T-cell (primary cell): ENCODE results near the gene TMEM235. TPM values are rescaled to one million over a fixed set of nuclear protein-coding genes. Genes with fewer than 3 reads are reported as not detected.

Experiments
- ATAC-seq, 4 experiments: fragments of 200-7000 bp in 3 of 4; fragments of 150-1000 bp in 1 of 4; cut with Tn5 transposase; replicated peaks in 1 of 4; 1 replicate in 3 of 4; 2 replicates in 1 of 4; pipeline ENCODE4 v1.10.0; 2021; ENCODE audit warnings: moderate library complexity in 3 of 4, mild to moderate bottlenecking in 2 of 4, moderate number of reproducible peaks in 1 of 4
- CTCF ChIA-PET, 2 donors: fragments of 300-600 bp; sonication (Branson Sonifier 250); formaldehyde crosslinking; loops; one replicate each; lab custom pipeline; 2022; ENCODE audit warnings: antibody characterized with exemption in 2 of 2; lab: Charles Lee
- POLR2A ChIA-PET, 2 donors: fragments of 300-600 bp; sonication (Branson Sonifier 250); formaldehyde crosslinking; loops; one replicate each; lab custom pipeline; 2022; ENCODE audit warnings: antibody characterized with exemption in 2 of 2; lab: Charles Lee
- DNase-seq, 35 experiments: peaks; one replicate each; pipeline versions ENCODE4 v3.0.0 to v3.0.0-alpha.2; 2013 to 2023
- H3K27ac ChIP-seq: one replicate; pipeline ENCODE4 v1.5.1; 2013; ENCODE audit warnings: low read length
- H3K27me3 ChIP-seq, 2 experiments: replicated peaks in 1 of 2; 1 replicate in 1 of 2; 2 replicates in 1 of 2; pipeline versions ENCODE4 v1.6.1 to v1.7.0; 2013; ENCODE audit warnings: low read length in 1 of 2, mixed read lengths in 1 of 2; ENCODE audit not compliant: control insufficient read depth in 2 of 2, insufficient read depth in 2 of 2; ENCODE audit errors: extremely low read depth in 1 of 2
- H3K36me3 ChIP-seq, 2 donors: 1 replicate in 1 of 2; 2 replicates in 1 of 2; pipeline versions ENCODE4 v1.6.1 to v1.7.0; 2013; ENCODE audit warnings: low read length in 1 of 2; ENCODE audit not compliant: control insufficient read depth in 2 of 2, insufficient read depth in 1 of 2; ENCODE audit errors: extremely low read depth in 1 of 2
- H3K4me1 ChIP-seq, 2 experiments: 1 replicate in 1 of 2; 2 replicates in 1 of 2; pipeline versions ENCODE4 v1.6.1 to v1.7.0; 2013; ENCODE audit warnings: low read length in 2 of 2, mixed read lengths in 1 of 2; ENCODE audit not compliant: insufficient read depth in 2 of 2, control insufficient read depth in 1 of 2; ENCODE audit errors: extremely low read depth in 1 of 2
- H3K4me3 ChIP-seq, 2 donors: 1 replicate in 1 of 2; 2 replicates in 1 of 2; pipeline versions ENCODE4 v1.5.1 to v1.7.0; 2013; ENCODE audit warnings: mild to moderate bottlenecking in 2 of 2, low read length in 1 of 2, moderate library complexity in 1 of 2; ENCODE audit not compliant: control insufficient read depth in 1 of 2; ENCODE audit errors: extremely low read depth in 1 of 2
- H3K9me3 ChIP-seq: 2 replicates; pipeline ENCODE4 v1.7.0; 2013
- H3K27ac Mint-ChIP-seq, 2 donors: one replicate each; pipeline ENCODE4 v1.8.0; 2020 to 2021; ENCODE audit warnings: mild to moderate bottlenecking in 2 of 2, mixed read lengths in 2 of 2
- H3K27me3 Mint-ChIP-seq, 2 donors: one replicate each; pipeline ENCODE4 v1.8.0; 2021 to 2022; ENCODE audit warnings: mixed read lengths in 2 of 2
- H3K36me3 Mint-ChIP-seq: one replicate; pipeline ENCODE4 v1.8.0; 2021; ENCODE audit warnings: mixed read lengths
- H3K4me1 Mint-ChIP-seq, 3 donors: one replicate each; pipeline ENCODE4 v1.8.0; 2020 to 2022; ENCODE audit warnings: mixed read lengths in 3 of 3, mild to moderate bottlenecking in 1 of 3
- H3K4me3 Mint-ChIP-seq, 3 donors: one replicate each; pipeline ENCODE4 v1.8.0; 2020 to 2022; ENCODE audit warnings: mild to moderate bottlenecking in 3 of 3, mixed read lengths in 3 of 3, moderate library complexity in 3 of 3
- H3K9me3 Mint-ChIP-seq, 3 donors: one replicate each; pipeline ENCODE4 v1.8.0; 2020 to 2022; ENCODE audit warnings: mixed read lengths in 3 of 3
- WGBS: methylation state at CpG from one replicate; pipeline ENCODE4 v1.1.5; 2013; ENCODE audit warnings: missing lambda C conversion rate; ENCODE audit not compliant: insufficient coverage; 5-methylcytosine and 5-hydroxymethylcytosine counted together
- total RNA-seq, 35 experiments: library from RNA in 6 of 35; stranded (reverse) in 6 of 35; fragments of 120-200 nt in 1 of 35; gene quantifications; one replicate each; pipeline versions ENCODE4 v1.2.1 to v1.2.4 and lab custom pipeline; 2013 to 2026

The TMEM235 gene
- total RNA-seq, 5 donors from 2014 or later (not counting 1 experiment from before 2014, with no cell fraction given), result not detected

DNA sequence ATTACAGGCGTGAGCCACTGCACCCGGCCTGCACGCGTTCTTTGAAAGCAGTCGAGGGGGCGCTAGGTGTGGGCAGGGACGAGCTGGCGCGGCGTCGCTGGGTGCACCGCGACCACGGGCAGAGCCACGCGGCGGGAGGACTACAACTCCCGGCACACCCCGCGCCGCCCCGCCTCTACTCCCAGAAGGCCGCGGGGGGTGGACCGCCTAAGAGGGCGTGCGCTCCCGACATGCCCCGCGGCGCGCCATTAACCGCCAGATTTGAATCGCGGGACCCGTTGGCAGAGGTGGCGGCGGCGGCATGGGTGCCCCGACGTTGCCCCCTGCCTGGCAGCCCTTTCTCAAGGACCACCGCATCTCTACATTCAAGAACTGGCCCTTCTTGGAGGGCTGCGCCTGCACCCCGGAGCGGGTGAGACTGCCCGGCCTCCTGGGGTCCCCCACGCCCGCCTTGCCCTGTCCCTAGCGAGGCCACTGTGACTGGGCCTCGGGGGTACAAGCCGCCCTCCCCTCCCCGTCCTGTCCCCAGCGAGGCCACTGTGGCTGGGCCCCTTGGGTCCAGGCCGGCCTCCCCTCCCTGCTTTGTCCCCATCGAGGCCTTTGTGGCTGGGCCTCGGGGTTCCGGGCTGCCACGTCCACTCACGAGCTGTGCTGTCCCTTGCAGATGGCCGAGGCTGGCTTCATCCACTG is 17.3 kb upstream of the TMEM235 start, which contains the start of gene BIRC5:
Gene BIRC5, plus strand, starts transcription at position 238 of the 690 bp plus-strand sequence. Its CDS starts 64 bp downstream, at position 302.
- ChIA-PET POLR2A (interaction anchor here in 1 of 2 donors (0.7 kb wide), 1 partner anchor 342 kb away, joined by 3 read pairs; no protein-coding TSS in a partner anchor), CTCF (interaction anchor here in 1 of 2 donors (0.5 to 0.6 kb wide), 3 partner anchors 148 to 200 kb away, joined by 3 to 4 read pairs (median 4); no protein-coding TSS in a partner anchor)
- peak; percentile 100 for ATAC-seq
- peaks cover 0 to 5% of the 10 kb centered on the region in 2 experiments for H3K27me3 ChIP-seq
- WGBS, result 1% methylated on average over 60 of the region's 60 CpGs
- peak; percentile 69 to 92 (median 84) for DNase-seq
- H3K4me1 ChIP-seq, result peaks cover 3 to 12% of the 10 kb centered on the region in 2 experiments
- no peaks in the 10 kb centered on the region for H3K9me3 Mint-ChIP-seq
- H3K27me3 Mint-ChIP-seq, result no peaks in the 10 kb centered on the region
- peak within 1 kb of the TSS; percentile 56 to 66 for H3K4me3 ChIP-seq
- no peaks in the 10 kb centered on the region for H3K36me3 Mint-ChIP-seq
- no peak within 1 kb of the TSS for H3K27ac Mint-ChIP-seq
- H3K9me3 ChIP-seq, result no peaks in the 10 kb centered on the region
- peaks cover 4 to 7% (median 5%) of the 10 kb centered on the region in 3 donors for H3K4me1 Mint-ChIP-seq
- H3K27ac ChIP-seq, result no peak within 1 kb of the TSS
- no peaks in the 10 kb centered on the region for H3K36me3 ChIP-seq
- peak within 1 kb of the TSS; percentile 62 to 73 (median 69) for H3K4me3 Mint-ChIP-seq

DNA sequence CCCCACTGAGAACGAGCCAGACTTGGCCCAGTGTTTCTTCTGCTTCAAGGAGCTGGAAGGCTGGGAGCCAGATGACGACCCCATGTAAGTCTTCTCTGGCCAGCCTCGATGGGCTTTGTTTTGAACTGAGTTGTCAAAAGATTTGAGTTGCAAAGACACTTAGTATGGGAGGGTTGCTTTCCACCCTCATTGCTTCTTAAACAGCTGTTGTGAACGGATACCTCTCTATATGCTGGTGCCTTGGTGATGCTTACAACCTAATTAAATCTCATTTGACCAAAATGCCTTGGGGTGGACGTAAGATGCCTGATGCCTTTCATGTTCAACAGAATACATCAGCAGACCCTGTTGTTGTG is 16.7 kb upstream of the TMEM235 start:
- peak overlapping the region; percentile 62 to 73 (median 69) for H3K4me3 Mint-ChIP-seq
- peaks cover 0 to 5% of the 10 kb centered on the region in 2 experiments for H3K27me3 ChIP-seq
- peaks cover 4 to 7% (median 5%) of the 10 kb centered on the region in 3 donors for H3K4me1 Mint-ChIP-seq
- H3K36me3 Mint-ChIP-seq, result no peaks in the 10 kb centered on the region
- peak overlapping the region in 1 of 2 donors; percentile 56 for H3K4me3 ChIP-seq
- H3K36me3 ChIP-seq, result no peaks in the 10 kb centered on the region
- no peaks in the 10 kb centered on the region for H3K9me3 ChIP-seq
- H3K4me1 ChIP-seq, result peaks cover 3 to 12% of the 10 kb centered on the region in 2 experiments
- DNase-seq, result no peak
- H3K9me3 Mint-ChIP-seq, result no peaks in the 10 kb centered on the region
- ATAC-seq, result no peak
- no peaks in the 10 kb centered on the region for H3K27me3 Mint-ChIP-seq
- 6% methylated on average over 3 of the region's 5 CpGs for WGBS
- no peak overlapping the region for H3K27ac ChIP-seq
- H3K27ac Mint-ChIP-seq, result no peak overlapping the region
- ChIA-PET CTCF (no interaction called here), POLR2A (no interaction called here)

GRCh38 chr17:78219396-78220150 is 11.9 kb upstream of the TMEM235 start:
- peak overlapping the region in 1 of 2 donors; percentile 31 for H3K27ac Mint-ChIP-seq
- peaks cover 1 to 6% of the 10 kb centered on the region in 2 experiments for H3K4me1 ChIP-seq
- no peaks in the 10 kb centered on the region for H3K9me3 ChIP-seq
- H3K27me3 ChIP-seq, result no peaks in the 10 kb centered on the region
- no peaks in the 10 kb centered on the region for H3K36me3 ChIP-seq
- peaks cover under 1 to 11% (median 6%) of the 10 kb centered on the region in 3 donors for H3K4me1 Mint-ChIP-seq
- WGBS, result 98% methylated on average over 11 of the region's 11 CpGs
- H3K9me3 Mint-ChIP-seq, result no peaks in the 10 kb centered on the region
- no peaks in the 10 kb centered on the region for H3K36me3 Mint-ChIP-seq
- H3K27ac ChIP-seq, result no peak overlapping the region
- ChIA-PET POLR2A (no interaction called here), CTCF (no interaction called here)
- ATAC-seq, result no peak
- no peak overlapping the region for H3K4me3 Mint-ChIP-seq
- no peak overlapping the region for H3K4me3 ChIP-seq
- no peak for DNase-seq
- no peaks in the 10 kb centered on the region for H3K27me3 Mint-ChIP-seq

GRCh38 chr17:78223061-78223460 is 8.4 kb upstream of the TMEM235 start:
- no peaks in the 10 kb centered on the region for H3K9me3 ChIP-seq
- peaks cover 0 to 12% of the 10 kb centered on the region in 2 experiments for H3K4me1 ChIP-seq
- H3K36me3 ChIP-seq, result no peaks in the 10 kb centered on the region
- peak in 3 of 4 experiments; percentile 28 to 53 (median 40) for ATAC-seq
- no peak for DNase-seq
- no peaks in the 10 kb centered on the region for H3K36me3 Mint-ChIP-seq
- CTCF ChIA-PET, result no interaction called here
- 85% methylated on average over 3 of the region's 4 CpGs for WGBS
- H3K4me1 Mint-ChIP-seq, result peaks cover 4 to 14% (median 6%) of the 10 kb centered on the region in 3 donors
- no peaks in the 10 kb centered on the region for H3K9me3 Mint-ChIP-seq
- no peak overlapping the region for H3K4me3 ChIP-seq
- POLR2A ChIA-PET, result no interaction called here
- H3K4me3 Mint-ChIP-seq, result no peak overlapping the region
- H3K27me3 ChIP-seq, result peaks cover 0 to 16% of the 10 kb centered on the region in 2 experiments
- H3K27ac ChIP-seq, result no peak overlapping the region
- H3K27me3 Mint-ChIP-seq, result peaks cover 3 to 5% of the 10 kb centered on the region in 2 donors
- peak overlapping the region in 1 of 2 donors; percentile 14 for H3K27ac Mint-ChIP-seq

GRCh38 chr17:78223765-78224164 is 7.7 kb upstream of the TMEM235 start:
- POLR2A ChIA-PET, result interaction anchor here in 1 of 2 donors (0.6 kb wide), 1 partner anchor 1385 kb away, joined by 4 read pairs; no protein-coding TSS in a partner anchor
- ATAC-seq (no peak), DNase-seq (no peak)
- Mint-ChIP-seq H3K4me1 (peaks cover 4 to 14% (median 6%) of the 10 kb centered on the region in 3 donors), H3K9me3 (no peaks in the 10 kb centered on the region), H3K4me3 (no peak overlapping the region), H3K27ac (no peak overlapping the region), H3K36me3 (no peaks in the 10 kb centered on the region), H3K27me3 (peaks cover 3 to 5% of the 10 kb centered on the region in 2 donors)
- H3K27me3 ChIP-seq, result peaks cover 0 to 23% of the 10 kb centered on the region in 2 experiments
- no peak overlapping the region for H3K4me3 ChIP-seq
- H3K27ac ChIP-seq, result no peak overlapping the region
- WGBS, result 100% methylated on average over 2 of the region's 3 CpGs
- no peaks in the 10 kb centered on the region for H3K36me3 ChIP-seq
- H3K4me1 ChIP-seq, result peaks cover 0 to 12% of the 10 kb centered on the region in 2 experiments
- H3K9me3 ChIP-seq, result no peaks in the 10 kb centered on the region
- CTCF ChIA-PET, result interaction anchor here in 1 of 2 donors (0.5 kb wide), 1 partner anchor 123 kb away, joined by 3 read pairs; no protein-coding TSS in a partner anchor
